NCI-H146 treated with DMSO at 0.1 percent for 48 hours (cell line): Measurements from ENCODE around the gene MYO7A.
"Not testable (repeated sequence)": the region's sequence is repeated elsewhere in the genome, so short reads cannot be mapped to it uniquely, and the experiment has no call there.

ENCODE experiments used
- DNase-seq: peaks from one replicate; lab custom pipeline; 2025; ENCODE audit not compliant: unreplicated experiment; lab: John Stamatoyannopoulos, UW

Gene MYO7A

DNA sequence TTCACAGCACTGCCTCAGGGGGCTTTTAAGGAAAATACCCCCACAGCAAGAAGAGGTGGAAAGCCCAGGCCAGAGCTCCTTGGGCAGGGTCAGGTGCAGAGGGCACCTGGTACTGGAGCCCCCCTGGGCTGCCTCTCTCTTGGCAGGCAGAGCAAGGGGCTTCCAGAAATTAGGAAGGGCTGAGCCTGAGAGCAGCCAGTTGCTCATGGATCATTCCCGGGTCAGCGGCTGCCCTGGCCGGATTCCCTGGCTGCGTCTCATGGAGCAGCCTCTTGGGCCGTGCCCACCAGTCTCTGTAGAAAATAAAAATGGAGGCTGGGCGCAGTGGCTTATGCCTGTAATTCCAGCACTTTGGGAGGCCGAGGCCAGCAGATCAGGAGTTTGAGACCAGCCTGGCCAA is 35.7 kb upstream of the MYO7A start:
- no peak for DNase-seq

DNA sequence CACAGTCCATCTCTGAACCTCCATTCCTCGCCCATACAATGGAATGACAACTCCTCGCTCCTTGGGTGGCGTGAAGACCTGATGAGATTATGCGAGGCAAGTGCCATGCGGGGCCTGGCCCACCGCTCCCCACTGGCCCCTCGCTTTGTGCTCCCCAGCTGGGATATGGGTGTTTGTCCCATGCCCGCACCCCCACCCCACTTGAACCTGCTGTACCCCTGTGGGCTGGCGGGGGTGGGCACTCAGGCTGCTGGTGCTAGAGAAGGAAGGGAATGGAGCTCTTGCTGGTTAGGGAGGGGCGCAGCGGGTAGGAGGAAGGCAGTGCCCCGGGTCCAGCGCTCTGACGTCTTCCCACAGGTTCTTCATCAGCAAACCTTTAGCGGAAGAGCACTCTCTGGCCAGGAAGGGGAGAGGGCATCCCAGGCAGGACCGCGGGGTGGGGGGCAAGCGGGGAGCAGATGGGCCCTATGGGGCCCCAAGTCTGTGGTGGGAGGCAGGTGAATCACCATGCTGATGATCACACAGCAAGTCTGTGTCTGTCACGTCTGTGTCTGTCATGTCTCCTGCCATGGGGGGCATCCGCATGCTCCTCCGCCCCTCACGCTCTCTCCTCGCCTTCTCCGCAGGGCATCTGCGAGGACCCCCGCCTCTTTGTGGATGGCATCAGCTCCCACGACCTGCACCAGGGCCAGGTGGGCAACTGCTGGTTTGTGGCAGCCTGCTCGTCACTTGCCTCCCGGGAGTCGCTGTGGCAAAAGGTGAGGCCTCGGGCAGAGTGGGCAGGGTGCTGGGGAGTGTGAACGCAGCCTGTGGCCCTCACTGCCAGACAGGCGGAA is 34.8 kb upstream of the MYO7A start:
- DNase-seq: no peak

GRCh38 chr11:77093987-77094840 is 33.8 kb upstream of the MYO7A start:
- DNase-seq: no peak

- DNase-seq: no peak
Observed at GRCh38 chr11:77094841-77095365, 33.1 kb upstream of the MYO7A start.

DNA sequence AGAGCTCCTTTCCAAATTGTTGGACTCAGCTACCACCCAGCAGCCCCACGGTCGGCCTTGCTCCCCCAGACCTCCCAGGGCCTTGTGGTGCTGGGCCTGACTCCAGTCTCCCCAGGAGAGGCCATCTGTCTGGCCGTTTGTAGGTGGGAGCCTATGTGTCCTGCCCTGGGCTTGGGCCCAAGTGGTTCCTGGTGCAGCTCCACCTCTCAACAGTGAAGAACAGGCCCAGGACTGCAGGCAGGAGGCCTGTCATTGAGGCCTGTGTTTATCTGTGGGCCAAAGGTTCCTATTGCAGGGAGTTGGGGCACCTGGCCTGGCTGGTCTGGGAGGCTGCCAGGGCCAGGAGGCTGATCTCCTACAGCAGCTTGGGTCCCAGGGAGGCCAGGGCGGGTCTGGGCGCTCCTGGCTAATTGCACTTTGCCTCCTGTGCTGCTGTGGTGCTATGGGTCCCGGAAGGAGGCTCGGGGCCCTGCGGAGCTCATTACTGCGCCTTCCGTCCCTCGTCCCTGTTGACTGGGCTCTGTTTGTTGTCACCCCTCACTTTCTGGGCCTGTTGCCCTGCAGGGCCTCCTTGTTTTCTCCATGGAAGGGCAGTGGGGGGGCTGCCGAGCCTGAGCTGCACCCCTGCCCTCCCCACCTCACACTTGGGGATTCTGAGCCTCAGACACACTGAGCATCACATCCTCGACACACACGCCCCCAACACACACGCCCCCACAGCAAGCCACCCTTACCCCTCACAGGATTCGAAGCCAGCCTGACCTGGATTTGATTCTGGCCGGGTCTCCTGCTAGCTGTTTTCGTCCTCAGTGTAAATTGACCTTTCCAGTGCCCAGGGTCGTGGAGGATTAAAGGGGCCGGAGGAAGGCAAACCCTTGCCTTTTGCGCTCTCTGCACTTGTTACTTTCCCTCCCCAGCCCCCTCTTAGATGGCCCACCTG is 32.2 kb upstream of the MYO7A start:
- no peak for DNase-seq

DNA sequence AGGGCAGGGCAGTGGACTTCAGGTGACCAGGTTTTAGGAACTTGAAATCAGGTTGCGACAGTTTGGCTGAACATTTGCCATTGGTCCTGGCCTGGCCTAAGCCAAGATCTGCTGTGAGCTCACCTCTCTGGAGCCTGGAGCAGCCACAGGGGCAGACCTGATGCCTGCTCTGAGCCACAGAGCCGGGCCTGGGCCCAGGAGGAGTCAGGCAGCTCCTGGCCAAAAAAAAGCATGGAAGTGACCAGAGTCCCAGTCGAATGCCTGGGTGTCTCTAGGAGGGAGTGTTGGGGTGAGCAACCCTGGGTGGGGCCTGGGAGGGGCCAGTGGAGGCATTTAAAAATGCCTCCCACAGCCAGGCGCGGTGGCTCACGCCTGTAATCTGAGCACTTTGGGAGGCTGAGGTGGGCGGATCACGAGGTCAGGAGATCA is 31.4 kb upstream of the MYO7A start:
- no peak for DNase-seq

GRCh38 chr11:77097180-77097579 is 30.9 kb upstream of the MYO7A start:
- DNase-seq: not testable (repeated sequence)

GRCh38 chr11:77100166-77101042 is 27.6 kb upstream of the MYO7A start:
- no peak for DNase-seq

GRCh38 chr11:77101043-77101537 is 27.0 kb upstream of the MYO7A start:
- no peak for DNase-seq

DNA sequence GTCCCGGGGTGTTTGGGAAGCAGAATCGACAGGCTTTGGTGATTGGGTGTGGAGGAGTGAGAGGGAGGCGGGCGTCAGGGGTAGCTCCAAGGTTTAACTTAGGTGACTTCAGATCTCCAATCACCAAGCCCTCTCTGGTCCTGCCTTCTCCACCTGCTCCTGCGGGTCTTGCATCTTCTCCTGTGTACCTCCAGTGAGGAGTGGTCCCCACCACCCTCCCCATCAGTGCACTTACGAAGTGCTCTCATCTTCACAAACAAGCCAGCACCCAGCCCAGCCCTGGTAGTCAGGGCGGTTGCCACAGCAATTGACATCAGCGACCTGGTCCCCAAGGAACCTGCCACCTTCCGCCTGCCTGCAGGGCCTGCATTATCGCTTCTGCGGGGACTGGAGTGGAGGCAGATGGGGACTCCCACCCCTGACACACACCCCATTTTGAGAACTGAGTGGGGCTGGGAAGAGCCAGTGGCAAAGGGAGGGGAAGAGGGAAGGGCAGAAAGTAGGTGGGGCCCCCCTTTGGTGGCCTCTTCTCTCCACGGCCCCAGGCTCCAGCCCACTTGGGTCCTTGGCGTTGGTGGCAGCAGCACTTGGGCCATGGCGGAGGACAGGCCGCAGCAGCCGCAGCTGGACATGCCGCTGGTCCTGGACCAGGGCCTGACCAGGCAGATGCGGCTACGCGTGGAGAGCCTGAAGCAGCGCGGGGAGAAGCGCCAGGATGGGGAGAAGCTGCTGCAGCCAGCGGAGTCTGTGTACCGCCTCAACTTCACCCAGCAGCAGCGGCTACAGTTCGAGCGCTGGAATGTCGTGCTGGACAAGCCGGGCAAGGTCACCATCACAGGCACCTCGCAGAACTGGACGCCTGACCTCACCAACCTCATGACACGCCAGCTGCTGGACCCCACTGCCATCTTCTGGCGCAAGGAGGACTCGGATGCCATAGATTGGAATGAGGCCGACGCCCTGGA is 25.5 kb upstream of the MYO7A start, which contains the start of gene OMP:
Gene OMP, plus strand, starts transcription at position 595 of the 965 bp plus-strand sequence. Its CDS starts 0 bp downstream, at position 595.
- DNase-seq: no peak

GRCh38 chr11:77103319-77103718 is 24.7 kb upstream of the MYO7A start:
- DNase-seq: no peak

- DNase-seq: no peak
Observed at GRCh38 chr11:77104727-77105126, 23.3 kb upstream of the MYO7A start.

GRCh38 chr11:77106321-77106720 is 21.7 kb upstream of the MYO7A start:
- no peak for DNase-seq

DNA sequence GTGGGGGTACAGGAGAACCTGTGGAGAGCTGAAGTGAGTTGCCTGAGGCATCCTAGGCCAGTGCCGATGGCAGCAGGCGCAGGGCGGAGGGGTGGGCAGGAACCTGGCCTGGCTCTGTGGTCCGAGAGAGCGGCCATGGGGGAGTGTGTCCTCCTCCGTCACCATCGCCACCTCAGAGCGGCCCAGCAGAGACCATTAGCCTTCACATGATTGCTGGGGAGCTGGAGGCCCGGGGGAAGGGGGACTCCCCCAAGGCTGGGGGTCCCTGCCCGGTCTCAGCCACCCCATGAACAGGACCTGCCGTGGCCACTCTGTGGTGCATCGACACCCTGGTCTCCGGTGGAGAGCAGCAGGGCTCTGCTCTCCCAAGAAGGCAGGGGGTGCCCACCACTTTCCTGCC is 21.3 kb upstream of the MYO7A start:
- no peak for DNase-seq

DNA sequence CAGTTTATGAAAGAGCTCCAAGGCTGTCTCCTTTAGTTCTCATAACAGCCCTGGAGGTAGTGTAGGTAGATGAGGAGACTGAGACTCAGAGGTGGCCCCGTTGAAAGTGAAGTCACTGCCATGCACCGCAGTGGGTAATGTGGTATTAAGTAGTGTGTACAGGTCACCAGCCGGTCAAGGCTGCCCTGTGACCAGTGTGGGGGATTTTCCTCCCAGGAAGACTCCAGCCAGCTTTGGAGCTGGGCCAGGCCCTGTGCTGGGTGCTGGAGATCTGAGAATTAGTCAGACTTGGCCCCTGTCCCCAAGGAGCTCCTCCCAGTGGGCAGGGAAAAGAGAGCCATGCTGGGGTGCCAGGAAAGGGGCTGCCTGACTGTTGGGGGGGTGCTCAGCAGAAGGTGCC is 20.1 kb upstream of the MYO7A start:
- no peak for DNase-seq

GRCh38 chr11:77108436-77108835 is 19.6 kb upstream of the MYO7A start:
- DNase-seq: no peak

DNA sequence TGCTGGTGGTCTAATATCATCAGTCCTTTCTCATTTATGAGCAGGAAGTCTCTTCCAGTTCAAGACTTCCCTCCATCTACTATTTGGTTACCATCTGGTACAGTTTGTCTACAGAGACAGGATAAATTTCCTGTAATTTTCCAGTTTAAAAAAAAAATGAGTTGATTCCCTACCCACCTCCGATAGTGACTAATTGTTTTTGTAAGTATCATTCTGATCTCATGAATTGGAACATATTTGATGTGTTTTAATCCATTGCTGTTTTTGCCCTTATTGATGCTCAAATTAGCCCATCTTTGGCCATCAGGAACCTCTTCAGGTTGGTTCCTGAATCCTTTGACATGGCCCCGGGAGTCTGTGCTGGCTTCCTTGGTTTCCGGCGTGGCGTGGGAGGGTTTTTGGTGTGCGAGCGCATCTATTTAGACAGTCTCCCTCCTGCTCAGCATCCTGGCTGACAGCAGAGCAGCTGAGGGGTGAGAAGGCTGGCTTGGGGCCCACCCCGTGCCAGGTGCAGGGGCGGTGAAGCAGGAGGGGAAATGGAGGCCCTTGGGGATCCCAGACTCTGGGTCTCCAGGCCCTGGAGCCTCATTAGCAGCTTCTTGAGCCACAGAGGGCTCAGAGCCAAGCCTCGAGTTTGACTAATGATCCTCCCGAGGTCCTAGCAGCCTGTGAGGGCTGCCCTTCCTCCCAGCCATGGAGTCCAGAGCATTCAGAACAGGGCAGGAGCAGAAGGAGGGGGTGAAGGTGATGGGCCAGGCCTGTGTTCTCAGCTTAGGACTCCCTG is 18.6 kb upstream of the MYO7A start:
- no peak for DNase-seq

DNA sequence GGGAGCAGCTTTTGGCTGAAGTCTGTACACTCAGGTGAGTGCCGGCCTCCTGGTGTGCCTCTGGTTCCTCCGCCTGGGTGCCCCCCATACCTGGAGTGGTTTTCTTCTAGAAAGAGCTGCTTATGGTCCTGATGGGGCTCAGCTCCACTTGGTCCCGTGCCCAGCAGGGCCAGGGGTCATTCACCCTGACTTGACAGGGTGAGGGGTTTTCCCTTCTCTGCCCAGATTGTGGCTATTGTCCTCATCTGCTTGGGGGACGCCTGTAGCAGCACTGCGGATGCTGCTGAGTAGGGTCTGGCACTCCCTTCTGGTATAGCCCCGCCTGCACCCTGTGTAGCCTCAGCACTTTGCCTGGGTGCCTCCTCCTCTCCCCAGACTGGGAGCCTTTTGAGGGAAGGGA is 17.2 kb upstream of the MYO7A start:
- DNase-seq: no peak
